GM21528 (cell line): Measurements from ENCODE around the gene AFAP1L2.

Experiments
- ATAC-seq: cut with Tn5 transposase; IDR thresholded peaks from one replicate; pipeline ENCODE4 v1.9.1; 2021; ENCODE audit warnings: mild to moderate bottlenecking, moderate library complexity; ENCODE audit not compliant: unreplicated experiment, low FRiP score

The AFAP1L2 gene

DNA sequence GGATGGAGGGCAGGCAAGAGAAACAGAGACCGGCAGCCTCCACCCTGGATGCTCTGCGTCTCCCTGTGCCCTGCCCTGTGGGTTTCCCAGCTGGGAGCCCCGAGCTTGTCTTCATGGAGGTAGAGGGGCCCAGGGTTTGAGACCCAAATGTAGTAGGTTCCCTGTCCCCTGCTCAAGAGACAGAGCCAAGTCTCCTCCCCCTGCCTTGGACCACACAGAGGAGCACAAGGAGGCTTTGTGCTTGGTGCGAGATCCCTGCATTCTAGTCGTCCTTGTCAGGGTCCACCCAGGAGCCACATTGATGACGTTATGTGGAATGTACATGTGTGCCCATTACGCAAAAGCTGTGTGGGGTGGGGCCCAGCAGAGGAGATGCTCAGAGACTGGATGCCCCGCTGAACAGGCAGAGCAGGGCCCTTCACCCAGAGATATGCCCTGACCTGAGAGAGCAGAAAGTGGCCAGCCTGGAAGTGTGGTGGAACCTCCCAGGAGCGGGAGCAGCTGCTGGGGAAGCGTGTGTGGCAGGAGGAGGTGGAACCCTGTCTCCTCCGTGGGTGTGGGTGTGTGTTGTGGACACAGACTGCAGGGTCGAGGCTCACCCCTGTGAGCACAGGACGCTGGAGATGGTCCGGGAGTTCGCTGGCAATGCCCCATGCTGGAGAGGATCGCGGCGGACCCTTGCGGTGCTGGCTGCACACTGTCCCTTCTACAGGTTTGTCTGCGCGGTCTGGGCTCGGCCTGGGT, 126.0 kb downstream of the AFAP1L2 start:
- ATAC-seq = no peak

DNA sequence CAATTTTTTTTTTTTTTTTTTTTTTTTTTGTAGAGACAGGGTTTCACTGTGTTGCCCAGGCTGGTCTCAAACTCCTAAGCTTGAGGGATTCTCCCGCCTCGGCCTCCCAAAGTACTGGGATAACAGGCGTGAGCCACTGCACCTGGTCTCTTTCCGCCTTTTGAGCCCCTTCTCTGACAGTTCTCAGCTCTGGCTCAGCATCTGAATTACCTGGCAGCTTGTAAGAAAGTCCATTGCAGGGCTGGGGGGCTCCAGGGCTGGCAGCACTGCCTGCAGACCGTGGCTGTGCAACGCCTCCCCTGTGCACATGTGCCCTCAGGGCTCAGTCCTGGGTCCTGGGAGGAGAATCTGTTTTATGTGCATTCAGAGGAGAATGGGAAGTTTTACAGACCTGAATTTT, 127.6 kb downstream of the AFAP1L2 start:
- no peak for ATAC-seq

DNA sequence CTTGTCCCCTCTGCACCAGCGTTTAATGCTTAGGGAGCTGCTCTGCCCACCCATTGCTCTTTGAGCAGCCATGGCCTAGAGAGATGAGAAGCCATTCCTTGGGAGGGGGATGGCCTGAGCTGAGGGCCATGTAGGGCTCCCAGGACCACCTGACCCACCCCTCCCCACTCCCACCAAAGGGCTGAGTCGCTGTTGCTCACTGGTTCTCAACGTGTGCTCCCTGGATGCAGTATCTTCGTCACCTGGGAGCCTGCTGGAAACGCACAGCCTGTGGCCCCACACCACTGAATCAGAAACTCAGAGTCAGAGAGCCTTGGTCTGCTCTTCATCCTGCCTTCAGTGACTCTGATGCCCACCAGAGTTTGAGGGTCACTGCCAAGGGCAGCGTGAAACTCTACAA, 128.2 kb downstream of the AFAP1L2 start:
- ATAC-seq = no peak

DNA sequence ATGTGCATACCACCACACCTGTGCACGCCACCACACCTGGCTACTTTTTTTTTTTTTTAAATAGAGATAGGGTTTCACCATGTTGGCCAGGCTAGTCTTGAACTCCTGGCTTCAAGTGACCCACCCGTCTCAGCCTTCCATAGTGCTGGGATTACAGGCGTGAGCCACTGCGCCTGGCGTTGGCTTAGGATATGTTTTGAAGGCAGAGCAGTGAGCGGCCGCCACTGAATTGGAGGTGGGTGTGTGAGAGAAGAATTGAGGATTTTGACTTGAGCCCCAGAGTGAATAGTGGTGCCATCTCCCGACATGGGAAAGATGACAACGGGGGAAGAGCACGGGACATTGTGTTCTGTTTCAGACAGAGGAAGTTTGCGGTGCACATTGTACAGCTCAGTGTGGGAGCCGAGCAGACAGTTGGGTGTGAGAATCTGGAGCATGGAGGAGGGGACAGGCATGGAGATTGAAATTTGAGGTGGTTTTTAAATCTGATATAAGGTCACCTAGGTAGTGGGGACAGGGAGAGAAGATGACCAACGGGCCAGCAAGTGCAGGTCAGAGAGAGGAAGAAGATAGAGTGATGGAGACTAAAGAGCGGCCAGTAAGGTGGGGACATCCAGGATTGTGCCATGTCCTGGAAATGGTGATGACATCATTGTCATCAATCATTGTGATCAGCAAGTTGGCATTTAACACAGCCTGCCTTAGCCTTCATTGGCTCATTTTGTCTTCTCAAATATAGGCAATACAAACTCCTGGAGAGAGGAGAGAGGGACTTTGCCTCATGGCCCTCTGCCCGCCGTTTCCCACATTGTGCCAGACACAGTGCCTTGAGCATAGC, 129.5 kb downstream of the AFAP1L2 start:
- ATAC-seq = no peak

DNA sequence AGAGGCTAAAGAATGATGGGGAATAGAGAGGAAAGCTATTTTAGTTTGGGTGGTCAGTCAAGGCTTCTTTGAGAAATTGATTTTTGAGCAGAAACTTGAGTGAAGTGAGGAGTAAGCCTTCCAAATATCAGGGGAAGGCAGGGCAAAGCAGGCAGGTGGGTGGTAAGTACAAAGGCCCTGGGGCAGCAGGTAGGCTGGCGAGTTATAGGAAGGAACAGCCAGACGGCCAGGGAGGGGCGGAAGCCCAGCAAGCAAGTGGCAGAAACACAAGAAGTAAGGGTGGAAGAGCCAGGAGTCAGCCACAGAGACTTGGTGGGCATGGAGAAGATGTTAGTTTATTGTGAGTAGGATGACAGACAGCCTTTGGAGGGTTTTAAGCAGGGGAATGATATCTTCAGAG, 130.4 kb downstream of the AFAP1L2 start:
- no peak for ATAC-seq

DNA sequence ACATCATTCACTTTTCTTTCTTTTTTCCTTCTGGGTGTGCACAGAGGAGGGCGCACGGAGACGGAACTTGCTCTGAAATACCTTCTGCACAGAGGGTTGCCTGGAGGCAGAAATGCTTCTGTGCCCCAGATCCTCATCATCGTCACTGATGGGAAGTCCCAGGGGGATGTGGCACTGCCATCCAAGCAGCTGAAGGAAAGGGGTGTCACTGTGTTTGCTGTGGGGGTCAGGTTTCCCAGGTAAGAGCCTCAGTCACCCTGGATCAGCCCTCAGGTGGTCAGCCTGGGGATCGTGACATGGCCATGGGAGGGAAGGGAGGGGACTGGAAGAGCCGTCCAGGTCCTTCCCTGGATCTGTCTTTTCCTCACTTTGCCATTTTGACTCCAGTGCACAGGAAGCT, 131.6 kb downstream of the AFAP1L2 start:
- ATAC-seq = no peak

DNA sequence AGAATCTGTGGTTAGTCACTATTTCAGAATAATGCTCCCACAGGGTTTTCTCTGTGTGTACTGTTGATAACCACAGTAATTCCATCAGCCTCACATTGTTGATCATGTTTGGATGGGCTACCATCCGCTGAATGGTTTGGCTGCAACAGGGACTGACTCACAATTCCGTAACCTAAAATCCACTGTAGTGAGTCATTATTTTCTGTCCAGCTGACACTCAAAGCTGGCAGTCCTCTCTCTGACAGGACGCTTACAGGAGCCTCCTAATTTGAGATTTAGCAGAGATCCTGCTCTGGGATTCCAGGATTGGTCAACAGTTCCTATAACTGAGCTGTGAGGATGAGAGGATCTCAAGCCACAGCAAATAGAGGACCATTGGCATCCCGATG, 132.5 kb downstream of the AFAP1L2 start:
- ATAC-seq = no peak

DNA sequence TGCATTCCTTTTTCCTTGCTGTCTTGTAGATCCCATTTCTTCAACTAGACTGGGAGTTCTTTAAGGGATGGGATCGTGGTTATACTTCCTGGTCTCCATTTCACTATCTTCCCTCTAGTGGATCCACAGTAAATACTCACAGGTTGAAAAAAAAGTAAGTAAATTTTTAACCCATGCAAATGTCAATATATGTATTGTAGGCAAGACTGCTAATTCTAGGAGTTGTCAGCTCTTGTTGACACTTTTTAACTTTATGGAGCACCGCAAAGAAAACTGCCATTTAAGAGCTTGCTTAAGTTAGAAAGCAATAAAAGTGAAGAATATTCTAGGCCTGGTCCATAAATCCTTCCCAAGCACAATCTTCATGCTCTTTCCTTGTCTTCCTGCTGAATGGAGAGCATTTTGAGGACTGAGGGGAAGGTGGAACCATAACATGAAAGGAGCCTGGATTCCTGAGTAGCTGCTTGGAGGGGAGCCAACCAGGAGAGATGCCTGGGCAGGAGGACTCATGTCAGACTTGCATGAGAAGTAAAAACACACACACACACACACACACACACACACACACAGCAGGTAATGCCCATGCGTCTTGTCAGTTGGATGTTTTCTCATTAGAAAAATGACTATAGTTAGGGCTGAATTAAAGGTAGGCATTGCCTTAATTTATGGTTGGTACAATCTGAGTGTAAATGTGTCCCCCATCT, 133.1 kb downstream of the AFAP1L2 start:
- ATAC-seq = no peak

DNA sequence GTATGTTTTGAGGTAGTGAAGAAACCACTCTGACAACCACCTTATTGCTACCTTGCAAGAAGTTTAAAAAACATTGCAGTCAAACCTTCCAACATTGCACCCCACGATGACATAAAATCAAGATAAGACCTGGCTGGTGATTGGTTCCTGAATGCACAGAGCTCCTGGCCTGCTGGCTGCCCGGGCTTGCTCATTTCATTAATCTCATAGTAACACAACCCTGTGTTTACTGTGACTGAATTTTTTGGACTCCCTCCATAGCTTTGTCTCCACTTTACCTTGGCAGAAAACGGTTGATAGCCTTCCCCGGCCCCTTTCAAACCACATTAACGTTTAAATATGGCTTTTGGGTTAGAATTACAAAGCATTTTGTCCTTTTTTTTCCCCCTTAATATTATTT, 137.8 kb downstream of the AFAP1L2 start:
- no peak for ATAC-seq

DNA sequence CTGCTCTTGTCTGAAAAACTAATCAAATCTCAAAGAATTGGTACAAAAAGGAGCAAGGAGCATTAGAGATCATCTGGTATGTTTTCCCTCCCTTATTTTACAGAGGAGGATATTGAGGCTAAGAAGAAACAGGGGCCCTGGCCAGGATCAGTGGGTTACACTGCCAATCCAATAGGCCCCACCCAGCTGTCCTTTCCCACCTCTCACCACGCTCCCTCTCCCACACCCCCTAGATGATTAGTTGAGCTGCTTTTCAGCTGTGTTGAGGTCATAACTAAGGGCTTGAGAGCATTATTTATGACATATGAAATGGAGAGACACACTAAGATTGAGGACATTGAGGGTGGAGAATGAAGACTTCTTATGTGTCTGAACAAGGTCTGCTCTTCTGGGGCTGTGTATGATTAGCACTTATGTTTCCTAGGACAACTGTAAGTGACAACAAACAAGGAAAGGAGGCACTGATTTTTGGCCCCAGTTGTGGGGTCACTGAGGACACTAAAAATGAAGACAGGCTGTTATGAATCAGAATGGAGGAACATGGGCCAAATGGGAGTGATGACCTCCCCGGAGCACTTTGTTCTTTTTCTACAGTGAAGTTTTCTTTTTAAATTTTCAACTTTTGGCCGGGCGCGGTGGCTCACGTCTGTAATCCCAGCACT, 138.8 kb downstream of the AFAP1L2 start:
- ATAC-seq = no peak

DNA sequence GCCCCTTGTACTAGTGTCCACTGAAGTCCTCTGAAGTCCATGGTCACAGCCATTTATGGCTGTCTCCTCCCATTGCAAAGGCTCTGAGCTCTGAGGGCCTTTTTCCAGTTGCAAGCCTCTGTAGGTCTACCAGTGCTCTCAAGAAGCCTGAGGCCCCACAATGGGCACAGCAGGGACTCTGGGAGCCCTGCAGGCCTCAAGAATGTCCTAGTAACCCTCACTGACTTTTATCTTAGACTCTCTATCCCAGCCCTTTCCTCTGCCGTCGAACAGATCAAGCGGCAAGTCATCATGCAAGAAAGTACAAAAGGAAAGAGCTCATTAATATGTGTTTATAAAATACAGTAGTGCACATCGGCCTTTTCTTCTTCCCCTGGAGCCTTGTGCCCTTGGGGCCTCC, 141.8 kb downstream of the AFAP1L2 start:
- no peak for ATAC-seq

DNA sequence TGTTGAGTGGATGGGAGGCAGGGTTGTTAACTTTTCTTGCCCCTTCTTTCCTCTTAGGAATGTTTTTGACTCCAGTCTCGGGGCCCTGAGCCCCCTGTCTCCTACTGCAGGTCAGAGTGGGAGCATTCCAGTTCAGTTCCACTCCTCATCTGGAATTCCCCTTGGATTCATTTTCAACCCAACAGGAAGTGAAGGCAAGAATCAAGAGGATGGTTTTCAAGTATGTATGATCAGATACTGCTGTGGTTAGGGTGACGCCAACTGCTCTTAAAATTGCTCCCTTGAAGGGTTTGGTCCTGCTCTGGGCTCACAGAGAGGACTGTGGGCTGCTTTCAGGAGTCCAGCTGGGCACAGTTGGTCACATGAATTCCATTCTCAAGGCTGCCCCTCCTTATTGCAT, 143.2 kb downstream of the AFAP1L2 start:
- ATAC-seq = no peak

DNA sequence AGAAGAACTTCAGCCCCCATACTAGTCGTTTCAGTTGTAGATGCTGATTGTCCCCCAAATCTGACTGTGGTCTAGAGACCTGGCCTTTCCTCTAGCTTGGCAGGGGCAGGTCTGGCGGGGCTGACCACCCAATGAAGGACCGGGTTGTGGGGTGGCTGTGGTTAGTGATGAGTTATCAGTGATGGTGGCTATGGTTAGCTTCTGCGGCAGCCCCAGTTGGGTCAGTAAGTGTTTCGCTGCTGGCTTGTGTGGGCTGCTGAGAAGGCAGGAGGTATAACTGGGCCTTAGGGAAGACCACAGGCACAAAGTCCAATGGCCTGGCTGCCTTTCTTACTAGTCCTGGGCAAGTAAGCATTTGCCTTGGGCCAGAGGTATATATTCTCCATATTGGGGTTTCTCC, 143.9 kb downstream of the AFAP1L2 start:
- ATAC-seq = no peak

DNA sequence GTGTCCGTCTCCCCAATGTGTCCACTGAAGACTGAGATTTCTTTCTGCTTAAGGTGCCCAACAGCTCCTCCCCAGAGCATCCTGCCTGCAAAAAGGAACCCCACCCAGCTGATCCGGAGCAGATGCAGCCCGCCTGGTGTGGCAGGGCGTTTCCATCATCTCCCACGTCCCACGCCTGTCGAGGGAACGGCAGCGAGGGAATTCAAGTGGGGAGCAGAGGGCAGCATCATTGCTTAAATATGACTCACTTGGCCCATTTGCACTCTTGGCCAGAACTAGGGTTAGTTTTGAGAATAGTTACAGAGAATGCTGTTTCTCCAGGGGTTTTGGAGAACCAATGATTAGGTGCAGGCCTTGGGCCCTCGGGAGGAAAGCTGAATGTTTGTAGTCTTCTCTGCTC, 144.5 kb downstream of the AFAP1L2 start:
- ATAC-seq = no peak

DNA sequence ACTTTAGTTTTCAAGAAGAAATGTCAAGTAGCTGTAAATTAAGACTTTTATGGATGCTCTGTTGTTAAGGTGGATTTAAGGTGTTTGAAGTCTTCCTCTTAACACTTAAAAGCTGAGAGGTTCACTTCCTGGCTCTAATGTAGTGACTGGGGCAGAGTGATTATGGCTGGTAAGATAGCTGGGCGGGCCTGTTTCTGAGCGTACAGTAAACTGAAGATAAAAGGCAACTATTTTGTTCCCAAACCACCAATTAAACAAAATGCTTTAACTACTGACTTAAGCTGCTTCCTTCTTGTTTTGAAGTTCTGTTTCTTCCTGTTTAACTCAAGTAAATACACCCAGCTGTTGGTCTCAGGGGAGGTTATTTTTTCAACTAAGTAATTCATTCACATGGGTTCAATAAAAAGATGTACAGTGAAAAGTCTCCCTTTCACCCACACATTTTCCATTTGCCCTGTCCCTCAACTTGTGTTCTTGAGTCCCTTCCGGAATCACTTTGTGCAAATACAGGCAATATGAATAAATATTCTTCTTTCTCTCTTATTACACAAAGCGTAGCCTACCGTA, 145.9 kb downstream of the AFAP1L2 start:
- ATAC-seq = no peak

DNA sequence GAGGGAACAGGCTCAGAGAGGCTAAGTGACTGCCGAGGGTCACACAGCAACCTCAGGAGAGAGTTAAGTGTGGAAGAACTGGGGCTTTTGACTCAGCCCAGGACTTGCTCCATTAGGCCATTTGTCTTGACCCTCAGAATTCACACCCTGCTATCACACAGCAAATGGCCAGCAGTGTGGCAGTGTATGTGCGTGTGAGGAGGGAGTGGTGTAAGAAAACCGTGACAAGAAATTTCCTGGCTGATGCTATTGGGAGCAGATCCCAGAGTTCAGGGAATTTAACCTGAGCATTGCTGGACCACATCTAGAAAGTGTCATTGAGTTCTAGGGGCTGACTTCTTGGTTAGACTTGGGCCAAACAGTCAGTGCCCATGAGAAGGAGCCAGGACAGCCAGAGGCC, 146.8 kb downstream of the AFAP1L2 start:
- no peak for ATAC-seq

DNA sequence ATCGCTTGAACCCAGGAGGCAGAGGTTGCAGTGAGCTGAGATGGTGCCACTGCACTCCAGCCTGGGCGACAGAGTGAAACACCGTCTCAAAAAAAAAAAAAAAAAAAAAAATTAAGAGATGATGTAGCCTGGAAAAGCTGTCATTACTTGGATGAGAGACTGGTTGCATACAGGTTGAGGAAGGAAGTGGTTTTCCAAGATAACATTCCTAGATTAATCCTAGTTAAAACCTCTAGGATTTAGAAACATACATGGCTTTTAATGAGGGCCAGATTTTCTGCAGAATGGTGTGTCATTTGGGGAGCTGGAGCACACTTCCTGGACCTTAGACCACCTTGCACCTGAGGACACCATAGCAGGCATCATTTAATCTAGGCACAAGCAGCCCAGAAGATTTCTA, 147.5 kb downstream of the AFAP1L2 start:
- no peak for ATAC-seq

DNA sequence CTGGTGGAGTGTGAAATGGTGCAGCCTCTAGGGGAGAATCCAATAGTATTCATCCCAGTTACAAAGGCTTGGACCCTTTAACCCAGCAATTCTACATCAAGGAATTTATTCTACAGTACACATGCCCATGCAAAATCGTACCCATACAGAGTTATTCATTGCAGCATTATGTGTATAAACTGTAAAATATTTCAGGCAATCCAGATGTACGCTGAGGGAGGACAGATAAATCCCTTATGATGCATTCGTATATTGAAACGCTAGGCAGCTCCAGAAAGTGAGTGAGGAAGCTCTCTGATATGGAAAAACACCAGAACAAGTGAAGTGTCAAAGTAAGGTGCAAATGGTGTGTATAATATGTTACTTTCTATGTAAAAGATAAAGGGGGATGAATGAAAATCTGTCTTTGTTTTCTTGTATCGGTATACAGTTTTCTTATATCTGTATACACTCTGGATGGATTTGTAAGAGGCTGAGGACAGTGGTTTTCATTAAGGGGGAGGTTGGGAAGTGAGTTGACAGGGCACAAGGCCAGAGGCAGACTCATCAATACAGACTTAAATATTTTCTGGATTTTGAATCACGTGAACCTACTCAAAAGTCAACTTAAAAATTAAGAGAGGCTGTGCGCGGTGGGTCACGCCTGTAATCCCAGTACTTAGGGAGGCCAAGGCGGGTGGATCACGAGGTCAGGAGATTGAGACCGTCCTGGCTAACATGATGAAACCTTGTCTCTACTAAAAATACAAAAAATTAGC, 148.1 kb downstream of the AFAP1L2 start:
- ATAC-seq = no peak

DNA sequence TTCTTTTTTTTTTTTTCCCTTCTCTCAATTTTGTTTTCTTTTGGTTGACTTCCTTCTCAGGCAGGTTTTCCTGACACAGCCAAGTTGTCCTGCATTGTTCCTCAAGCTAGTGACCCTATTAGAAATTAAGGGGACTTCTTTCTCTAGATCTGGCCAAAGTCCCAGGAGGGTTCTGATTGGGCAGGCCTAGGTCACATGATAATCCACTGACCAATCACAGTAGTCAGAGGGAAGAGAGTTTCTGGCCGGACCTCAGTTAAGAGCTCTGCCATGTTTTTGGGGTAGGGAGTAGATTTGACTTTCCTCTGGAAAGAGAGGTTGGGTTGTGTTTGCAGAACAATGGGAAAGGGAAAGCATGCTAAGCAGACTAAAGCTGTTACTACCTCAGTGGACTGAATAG, 149.1 kb downstream of the AFAP1L2 start:
- no peak for ATAC-seq

DNA sequence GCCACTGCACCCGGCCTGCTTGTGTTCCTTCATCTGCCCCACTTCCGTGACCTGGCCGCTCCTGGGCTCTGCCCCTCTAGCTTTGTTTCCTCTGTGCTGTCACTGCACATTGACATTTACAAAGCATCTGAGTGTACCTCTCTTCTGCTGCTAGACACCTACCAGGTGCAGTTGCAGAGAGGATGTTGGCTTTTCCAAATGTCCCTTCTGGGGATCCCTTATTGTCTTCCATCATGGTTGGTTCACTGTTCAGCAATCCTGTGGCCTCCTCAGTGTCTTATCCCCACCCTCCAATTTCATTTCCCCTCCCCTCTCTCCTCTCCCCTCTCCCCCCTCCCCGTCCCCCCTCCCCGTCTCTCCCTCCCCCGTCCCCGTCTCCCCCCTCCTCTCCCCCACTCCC, 151.4 kb downstream of the AFAP1L2 start:
- no peak for ATAC-seq
